ENCODE data around the gene SETD1A. TPM values are rescaled to one million over a fixed set of nuclear protein-coding genes. Genes with fewer than 3 reads are reported as not detected.
A peak's percentile ranks its signal among the peaks of the same experiment; 100 is the strongest.

The SETD1A gene
- total RNA-seq, 1 experiment from 2014 or later = 1.7 TPM

DNA sequence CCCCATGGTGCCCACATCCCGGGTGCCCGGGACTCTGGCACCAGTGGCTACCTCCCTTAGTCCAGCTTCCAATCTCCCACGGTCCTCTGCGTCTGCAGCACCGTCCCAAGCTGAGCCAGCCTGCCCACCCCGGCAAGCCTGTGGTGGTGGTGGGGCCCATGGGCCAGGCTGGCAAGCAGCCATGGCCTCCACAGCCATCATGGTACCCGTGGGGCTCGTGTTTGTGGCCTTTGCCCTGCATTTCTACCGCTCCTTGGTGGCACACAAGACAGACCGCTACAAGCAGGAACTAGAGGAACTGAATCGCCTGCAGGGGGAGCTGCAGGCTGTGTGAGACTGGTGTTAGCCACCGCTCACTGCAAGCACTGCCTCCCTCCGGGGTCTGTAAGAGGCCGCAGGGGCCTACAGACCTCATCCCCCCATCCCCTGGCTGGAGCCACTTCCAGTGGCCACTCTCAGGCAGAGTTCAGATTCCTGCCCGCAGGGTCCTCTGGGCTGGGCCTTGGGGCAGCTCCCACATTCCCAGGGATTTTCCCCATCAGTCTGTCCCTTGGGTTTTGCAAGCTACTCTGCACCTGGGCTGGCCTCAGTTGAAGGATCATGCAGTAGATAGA lies 3.9 kb upstream of the SETD1A start:
- DNase-seq (ENCODE audit: low spot score) = peak; percentile 44

DNA sequence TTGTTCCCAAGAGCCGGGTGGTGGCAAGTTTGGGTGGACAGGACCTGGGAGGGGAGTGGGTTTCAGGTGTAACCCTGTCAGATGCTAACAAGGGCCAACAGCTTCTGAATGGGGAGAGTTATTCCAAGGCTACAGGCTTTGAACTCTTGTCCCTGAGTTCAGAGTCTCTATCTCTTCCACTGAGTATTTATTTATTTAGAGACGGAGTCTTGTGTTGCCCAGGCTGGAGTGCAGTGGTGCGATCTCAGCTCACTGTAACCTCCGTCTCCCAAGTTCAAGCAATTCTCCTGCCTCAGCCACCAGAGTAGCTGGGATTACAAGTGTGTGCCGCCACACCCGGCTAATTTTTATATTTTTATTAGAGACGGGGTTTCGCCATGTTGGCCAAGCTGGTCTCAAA lies 2.6 kb upstream of the SETD1A start:
- no peak for DNase-seq (ENCODE audit: low spot score)

GRCh38 chr16:30956601-30957455 lies 726 bp upstream of the SETD1A start:
- peak; percentile 89 for DNase-seq (ENCODE audit: low spot score)

DNA sequence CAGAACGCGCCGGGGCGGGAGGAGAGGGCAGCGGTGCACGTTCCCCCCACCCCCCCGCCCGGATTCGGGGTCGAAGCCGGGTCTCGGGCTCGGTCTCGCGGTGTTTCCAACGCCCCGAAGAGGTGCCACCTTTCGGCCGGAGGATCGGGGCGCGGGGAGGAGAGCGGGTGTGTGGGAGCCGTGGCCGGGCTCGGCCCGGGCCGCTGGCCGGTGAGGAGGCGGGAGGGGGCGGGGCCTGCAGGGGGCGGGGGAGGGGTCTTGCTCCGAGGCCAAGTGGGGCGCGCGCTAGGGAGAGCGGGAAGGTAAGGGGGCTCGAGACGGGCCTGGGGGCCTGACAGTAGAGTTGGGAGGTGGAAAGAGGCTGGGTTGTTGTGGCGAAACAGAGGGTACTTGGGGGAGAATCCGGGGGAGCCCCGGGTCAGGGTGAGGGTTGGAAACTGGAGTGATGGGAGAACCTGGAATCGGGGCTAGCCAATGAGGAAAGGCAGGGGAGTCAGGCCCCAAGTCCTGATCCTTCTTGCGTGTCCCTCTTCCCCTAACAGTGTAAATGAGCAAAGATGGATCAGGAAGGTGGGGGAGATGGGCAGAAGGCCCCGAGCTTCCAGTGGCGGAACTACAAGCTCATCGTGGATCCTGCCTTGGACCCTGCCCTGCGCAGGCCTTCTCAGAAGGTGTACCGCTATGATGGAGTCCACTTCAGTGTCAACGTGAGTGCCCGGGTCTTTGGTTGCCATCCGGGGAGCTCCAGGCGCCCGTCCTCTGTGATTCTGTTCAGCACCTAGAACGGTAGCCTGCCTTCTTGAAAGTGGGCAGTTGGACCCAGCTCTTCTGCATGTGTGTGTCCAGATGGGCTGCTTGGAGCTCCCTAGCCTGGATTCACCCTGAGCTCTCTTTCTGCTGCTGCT lies 873 bp downstream of the SETD1A start:
- DNase-seq (ENCODE audit: low spot score) = no peak

DNA sequence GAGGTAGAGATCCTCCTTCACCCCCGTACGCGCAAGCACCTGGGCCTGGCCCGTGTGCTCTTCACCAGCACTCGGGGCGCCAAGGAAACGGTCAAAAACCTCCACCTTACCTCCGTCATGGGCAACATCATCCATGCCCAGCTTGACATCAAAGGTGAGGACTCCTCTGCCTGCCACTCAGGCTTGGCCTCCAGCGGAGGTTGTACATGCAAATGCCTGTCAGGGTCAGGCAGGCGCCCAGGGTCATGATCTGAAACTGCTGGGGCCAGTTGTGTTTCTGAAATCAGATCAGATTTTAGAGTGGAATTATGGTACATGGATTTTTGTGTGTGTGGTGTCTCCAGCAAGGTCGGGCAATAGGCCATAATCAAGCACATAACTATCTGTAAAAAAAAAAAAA lies 3.8 kb downstream of the SETD1A start:
- no peak for DNase-seq (ENCODE audit: low spot score)

GRCh38 chr16:30963925-30964511 lies 6.5 kb downstream of the SETD1A start:
- DNase-seq (ENCODE audit: low spot score) = no peak

- DNase-seq (ENCODE audit: low spot score) = no peak
These were observed 7.1 kb downstream of the SETD1A start for GRCh38 chr16:30964574-30965226.

- no peak for DNase-seq (ENCODE audit: low spot score)
These were observed 7.9 kb downstream of the SETD1A start for GRCh38 chr16:30965436-30965835.

- no peak for DNase-seq (ENCODE audit: low spot score)
These were observed 8.6 kb downstream of the SETD1A start for GRCh38 chr16:30966033-30966619.

GRCh38 chr16:30967795-30968194 lies 10.2 kb downstream of the SETD1A start:
- DNase-seq (ENCODE audit: low spot score) = no peak

DNA sequence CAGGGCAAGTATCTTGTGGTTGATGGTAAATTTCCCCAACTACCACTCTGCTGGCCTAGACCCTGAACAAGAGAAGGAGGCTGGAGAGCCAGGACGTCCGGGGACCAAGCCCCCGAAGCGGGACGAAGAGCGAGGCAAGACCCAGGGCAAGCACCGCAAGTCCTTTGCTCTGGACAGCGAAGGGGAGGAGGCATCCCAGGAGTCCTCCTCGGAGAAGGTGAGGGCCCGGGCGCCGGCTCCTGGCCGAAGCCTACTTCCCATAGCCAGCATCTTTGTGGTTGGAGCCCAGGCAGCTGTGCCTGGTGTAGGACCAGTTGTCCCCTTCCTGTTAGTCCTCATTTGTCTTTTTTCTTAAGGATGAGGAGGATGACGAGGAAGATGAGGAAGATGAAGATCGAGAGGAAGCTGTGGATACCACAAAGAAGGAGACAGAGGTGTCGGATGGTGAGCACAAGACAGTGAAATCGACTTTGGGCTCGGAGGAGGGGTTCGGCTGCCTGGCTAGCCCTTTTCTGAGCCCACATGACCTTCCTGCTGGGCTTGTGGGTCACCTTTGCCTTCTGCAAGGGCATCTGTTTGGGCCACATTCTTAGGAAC lies 11.8 kb downstream of the SETD1A start:
- no peak for DNase-seq (ENCODE audit: low spot score)

DNA sequence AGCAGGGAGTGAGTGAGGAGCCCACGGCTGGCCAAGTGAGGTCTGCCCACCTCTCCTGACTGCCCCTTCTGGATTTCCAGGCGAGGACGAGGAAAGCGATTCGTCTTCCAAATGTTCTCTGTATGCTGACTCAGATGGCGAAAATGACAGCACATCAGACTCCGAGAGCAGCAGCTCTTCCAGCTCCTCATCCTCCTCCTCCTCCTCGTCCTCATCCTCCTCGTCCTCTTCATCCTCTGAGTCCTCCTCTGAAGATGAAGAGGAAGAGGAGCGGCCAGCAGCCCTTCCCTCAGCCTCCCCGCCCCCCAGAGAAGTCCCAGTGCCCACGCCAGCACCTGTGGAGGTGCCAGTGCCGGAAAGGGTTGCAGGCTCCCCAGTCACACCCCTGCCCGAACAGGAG lies 13.7 kb downstream of the SETD1A start:
- no peak for DNase-seq (ENCODE audit: low spot score)

DNA sequence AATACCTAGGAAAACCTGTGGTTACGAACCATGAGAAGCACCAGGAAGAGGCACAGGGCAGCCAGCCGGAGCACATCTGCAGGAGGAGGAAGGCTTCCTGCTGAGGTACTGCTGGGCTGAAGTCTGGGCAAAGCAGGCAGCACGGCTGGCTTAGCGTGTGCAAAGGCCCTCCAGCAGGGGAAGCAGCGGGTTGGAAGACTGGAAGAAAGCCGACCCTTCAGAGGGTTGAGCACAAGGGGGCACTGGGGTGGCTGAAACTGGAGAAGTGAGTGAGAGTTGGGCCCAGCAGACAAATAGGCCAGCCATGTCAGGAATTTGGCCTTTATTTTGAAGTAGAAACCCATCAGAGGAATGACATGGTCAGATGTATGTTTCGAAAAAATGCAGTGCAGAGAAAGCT lies 15.3 kb downstream of the SETD1A start:
- no peak for DNase-seq (ENCODE audit: low spot score)

GRCh38 chr16:30974348-30974747 lies 16.8 kb downstream of the SETD1A start:
- no peak for DNase-seq (ENCODE audit: low spot score)

DNA sequence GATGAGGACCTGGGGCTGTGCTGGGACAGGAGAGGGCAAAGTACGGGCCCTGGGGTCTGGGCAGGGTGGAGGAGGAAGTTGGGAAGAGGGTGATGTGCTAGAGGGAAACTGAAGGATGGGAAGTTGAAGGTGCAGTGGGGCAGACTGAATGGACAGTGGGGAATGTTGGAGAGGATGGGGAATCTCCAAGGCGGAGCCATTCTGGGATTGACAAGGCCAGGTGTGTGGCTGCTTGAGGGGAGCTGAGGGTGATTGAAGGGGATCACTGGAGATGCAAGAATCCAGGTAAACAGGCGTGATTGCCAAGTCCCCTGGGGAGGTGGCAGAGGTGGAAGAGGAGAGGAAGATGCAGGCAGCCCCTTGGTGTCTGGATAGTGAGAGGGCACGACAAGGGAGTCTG lies 18.9 kb downstream of the SETD1A start:
- no peak for DNase-seq (ENCODE audit: low spot score)

GRCh38 chr16:30977502-30977901 lies 19.9 kb downstream of the SETD1A start:
- no peak for DNase-seq (ENCODE audit: low spot score)

GRCh38 chr16:30979170-30980022 lies 21.8 kb downstream of the SETD1A start:
- DNase-seq (ENCODE audit: low spot score) = no peak

DNA sequence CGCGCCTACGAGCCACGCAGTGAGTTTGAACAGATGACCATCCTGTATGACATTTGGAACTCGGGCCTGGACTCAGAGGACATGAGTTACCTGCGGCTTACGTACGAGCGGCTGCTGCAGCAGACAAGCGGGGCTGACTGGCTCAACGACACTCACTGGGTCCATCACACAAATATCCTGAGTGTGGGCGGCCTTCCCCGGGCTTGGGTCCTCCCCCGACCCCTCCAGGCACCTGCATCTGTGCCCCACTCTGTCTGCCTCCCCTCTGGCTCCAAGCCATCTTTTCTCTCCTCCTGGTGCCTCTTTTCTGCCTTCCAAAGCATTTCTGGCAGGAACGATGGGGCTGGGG lies 22.4 kb downstream of the SETD1A start:
- DNase-seq (ENCODE audit: low spot score) = no peak

DNA sequence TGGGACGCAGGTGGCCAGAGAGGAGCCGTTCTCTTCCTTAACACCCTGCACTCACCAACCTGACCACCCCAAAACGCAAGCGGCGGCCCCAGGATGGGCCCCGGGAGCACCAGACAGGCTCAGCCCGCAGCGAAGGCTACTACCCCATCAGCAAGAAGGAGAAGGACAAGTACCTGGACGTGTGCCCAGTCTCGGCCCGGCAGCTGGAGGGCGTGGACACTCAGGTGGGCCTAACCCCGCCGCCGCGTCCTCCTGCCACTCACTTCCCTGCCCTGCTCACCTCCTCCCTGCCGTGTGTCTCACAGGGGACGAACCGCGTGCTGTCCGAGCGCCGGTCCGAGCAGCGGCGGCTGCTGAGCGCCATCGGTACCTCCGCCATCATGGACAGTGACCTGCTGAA lies 22.9 kb downstream of the SETD1A start:
- no peak for DNase-seq (ENCODE audit: low spot score)

DNA sequence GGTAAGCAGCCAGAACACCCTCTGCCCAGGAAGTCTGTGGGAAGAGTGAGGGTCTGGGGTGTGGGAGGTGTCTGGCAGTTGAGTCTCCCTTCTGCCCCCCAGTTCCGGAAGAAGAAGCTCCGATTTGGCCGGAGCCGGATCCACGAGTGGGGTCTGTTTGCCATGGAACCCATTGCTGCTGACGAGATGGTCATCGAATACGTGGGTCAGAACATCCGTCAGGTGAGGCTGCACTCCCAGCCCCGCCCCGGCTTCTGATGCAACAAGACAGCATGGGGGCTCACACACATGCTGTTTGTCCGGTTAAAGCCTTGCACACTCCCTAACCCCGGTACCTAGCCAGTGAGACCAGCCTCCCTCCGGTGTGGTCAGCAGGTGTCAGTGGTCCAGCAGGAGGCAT lies 23.4 kb downstream of the SETD1A start:
- DNase-seq (ENCODE audit: low spot score) = no peak
